Stimulated activated CD4-positive, alpha-beta T cell treated with anti-CD3 and anti-CD28 coated beads, Interleukin-2, amount 100 ng/mL, for 4 hours (primary cell): ENCODE data around the gene CFP.
"Not testable (repeated sequence)": the region's sequence is repeated elsewhere in the genome, so short reads cannot be mapped to it uniquely, and the experiment has no call there.

Experiments
- DNase-seq: peaks from one replicate; pipeline ENCODE4 v3.0.0-alpha.2; 2020; ENCODE audit warnings: low read depth

The CFP gene

DNA sequence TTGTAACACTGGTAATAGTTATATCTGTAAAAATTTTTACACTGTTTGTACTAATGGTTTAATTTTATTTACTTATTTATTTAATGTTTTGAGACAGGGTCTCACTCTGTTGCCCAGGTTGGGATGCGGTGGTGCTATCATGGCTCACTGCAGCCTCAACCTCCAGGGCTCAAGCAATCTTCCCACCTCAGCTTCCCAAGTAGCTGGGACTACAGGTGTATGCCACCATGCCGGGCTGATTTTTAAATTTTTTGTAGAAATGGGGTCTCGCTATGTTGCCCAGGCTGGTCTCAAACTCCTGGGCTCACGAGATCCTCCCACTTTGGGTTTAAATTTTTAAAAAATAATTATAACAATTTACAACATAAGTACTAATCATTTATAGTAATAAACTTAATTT lies 26.6 kb downstream of the CFP start:
- DNase-seq = not testable (repeated sequence)

GRCh38 chrX:47597222-47597621 lies 32.5 kb downstream of the CFP start:
- no peak for DNase-seq

GRCh38 chrX:47596256-47596655 lies 33.5 kb downstream of the CFP start:
- no peak for DNase-seq

- DNase-seq = no peak
Measured at GRCh38 chrX:47595716-47596251, 33.9 kb downstream of the CFP start.

- no peak for DNase-seq
Measured at GRCh38 chrX:47593522-47593921, 36.2 kb downstream of the CFP start.

GRCh38 chrX:47590984-47591383 lies 38.7 kb downstream of the CFP start:
- DNase-seq = no peak

- DNase-seq = no peak
Measured at GRCh38 chrX:47587906-47588735, 41.6 kb downstream of the CFP start.

- DNase-seq = no peak
Measured at GRCh38 chrX:47587091-47587891, 42.4 kb downstream of the CFP start.

DNA sequence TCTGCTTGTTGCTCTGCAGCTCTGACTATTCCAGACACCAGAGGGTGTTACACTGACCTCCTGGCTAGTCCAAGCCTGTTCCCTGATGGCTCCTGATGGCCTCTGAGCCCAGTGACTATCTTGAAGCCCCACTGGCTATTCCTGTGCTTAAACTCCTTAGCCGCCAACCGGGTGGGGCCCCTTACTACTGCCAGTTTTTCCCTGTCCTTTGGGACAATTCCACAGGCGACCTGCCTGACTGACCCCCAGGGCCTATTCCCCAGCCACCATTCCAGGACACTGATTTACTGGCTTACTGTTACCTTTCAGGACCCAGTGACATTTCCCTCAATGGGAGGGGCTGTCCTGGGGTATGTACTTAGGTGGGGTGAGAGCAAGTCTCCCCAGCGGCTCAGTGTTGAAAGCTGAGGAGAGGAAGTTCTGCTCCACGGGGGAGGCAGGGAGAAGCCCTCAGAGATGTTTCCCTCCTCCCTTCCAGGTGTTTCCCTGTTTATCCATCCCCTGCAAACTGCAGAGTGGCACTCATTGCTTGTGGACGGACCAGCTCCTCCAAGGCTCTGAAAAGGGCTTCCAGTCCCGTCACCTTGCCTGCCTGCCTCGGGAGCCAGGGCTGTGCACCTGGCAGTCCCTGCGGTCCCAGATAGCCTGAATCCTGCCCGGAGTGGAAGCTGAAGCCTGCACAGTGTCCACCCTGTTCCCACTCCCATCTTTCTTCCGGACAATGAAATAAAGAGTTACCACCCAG lies 43.5 kb downstream of the CFP start:
- DNase-seq = no peak

DNA sequence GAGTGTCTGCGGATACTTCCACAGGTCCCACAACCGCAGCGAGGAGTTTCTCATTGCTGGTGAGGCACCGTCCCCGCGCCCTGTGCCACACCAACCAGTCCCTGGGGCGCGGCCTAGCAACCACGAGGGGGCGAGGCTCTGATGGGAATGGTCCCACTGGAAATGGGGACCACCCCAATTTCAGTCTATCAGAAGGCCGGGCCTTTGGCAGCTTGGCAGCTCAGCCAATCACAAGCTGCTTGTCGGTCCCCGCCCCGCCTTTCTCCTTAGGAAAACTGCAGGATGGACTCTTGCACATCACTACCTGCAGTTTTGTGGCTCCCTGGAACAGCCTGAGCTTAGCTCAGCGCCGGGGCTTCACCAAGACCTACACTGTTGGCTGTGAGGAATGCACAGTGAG lies 44.5 kb downstream of the CFP start:
- no peak for DNase-seq

DNA sequence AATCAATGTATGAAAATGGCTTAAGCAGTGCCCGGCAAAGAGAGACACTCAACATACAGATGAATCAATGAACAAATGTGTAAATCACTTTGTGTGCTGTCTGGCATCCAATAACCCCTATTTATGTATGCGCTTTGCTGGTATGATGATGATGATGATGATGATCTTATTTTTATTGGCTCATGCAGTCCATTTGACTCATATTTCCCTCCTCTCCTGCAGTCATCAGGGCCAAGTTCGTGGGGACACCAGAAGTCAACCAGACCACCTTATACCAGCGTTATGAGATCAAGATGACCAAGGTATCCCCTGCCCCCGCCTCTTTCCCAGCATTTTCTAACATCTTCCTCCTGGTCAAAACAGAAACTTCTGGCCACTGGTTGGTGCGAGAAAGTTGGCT lies 45.0 kb downstream of the CFP start:
- no peak for DNase-seq

DNA sequence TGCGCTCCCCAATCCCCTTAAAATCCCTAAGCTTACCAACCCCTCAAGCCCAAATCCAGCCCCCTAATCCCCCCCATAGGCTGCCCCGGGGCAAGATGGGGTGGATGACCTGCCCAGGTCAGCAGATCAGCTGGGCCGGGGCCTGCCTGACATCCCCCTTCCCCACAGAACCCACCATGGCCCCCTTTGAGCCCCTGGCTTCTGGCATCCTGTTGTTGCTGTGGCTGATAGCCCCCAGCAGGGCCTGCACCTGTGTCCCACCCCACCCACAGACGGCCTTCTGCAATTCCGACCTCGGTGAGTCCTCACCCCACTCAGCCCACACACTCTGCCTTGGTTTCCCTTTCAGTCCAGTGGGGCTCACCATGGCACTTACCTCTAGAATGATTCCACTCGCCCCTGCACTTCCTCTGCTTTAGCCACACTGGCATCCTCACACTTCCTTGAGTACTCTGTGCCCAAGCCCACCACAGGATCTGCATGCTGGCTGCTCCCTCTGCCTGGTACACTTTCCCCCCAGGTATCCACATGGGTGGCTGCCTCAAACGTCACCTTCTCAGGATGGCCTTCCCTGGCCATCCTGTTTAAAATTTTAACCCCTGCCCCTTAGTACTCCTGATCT lies 46.4 kb downstream of the CFP start:
- DNase-seq = no peak

DNA sequence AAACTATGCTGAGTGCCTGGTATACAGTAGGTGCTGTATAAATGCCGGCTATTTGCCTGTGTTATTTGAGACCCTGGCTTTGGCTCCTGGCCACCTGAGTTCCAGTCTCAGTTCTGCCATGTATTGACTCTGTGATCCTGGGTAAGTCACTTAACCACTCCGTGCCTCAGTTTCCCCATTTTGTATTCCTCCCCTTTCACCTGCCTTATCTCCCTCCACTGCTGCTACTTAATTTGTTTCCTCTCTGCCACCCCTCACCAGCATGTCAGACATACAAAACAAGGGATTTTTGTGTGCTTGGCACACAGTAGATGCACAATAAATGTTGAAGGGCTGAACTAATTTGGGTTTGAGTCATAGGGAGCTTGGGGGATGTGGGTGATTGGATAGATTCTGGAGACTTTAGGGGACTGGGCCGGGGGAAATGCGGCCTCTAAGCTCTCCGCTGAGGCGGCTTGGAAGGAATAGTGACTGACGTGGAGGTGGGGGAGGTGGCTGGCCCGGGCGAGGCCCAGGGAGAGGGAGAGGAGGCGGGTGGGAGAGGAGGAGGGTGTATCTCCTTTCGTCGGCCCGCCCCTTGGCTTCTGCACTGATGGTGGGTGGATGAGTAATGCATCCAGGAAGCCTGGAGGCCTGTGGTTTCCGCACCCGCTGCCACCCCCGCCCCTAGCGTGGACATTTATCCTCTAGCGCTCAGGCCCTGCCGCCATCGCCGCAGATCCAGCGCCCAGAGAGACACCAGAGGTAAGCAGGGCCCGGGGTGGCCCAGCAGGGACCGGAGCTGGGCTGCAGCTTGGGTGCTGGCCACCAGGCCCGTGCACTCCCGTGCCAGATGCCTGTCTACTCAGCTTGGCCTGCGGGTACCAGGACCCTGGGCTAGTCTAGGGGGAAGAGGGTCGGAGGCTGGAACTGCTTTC lies 47.7 kb downstream of the CFP start, which contains the start of gene TIMP1:
Gene TIMP1 (plus strand): TSS at position 706 of the 917 bp plus-strand sequence. CDS start 980 bp downstream, outside the sequence.
- DNase-seq = peak; percentile 80

GRCh38 chrX:47579537-47579936 lies 50.2 kb downstream of the CFP start:
- peak; percentile 7 for DNase-seq

GRCh38 chrX:47578692-47579091 lies 51.0 kb downstream of the CFP start:
- no peak for DNase-seq

DNA sequence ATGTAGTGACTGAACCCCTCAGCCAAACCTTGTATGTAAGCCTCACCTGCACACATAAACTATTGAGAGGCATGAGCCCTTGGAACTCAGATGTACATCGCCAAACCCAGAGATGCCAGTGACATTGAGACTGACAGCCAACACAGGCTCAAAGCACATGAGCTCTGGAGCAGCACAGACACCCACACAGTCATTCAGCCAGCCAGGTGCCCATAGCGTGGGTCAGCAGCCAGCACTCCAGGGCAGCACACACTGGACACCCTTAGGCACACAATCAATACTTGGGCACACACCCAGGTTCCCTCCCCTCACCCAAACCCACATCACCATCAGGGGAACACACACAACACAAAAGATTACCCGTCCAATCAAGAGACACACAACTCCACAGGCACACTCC lies 51.8 kb downstream of the CFP start:
- no peak for DNase-seq

- no peak for DNase-seq
Measured at GRCh38 chrX:47577424-47577823, 52.3 kb downstream of the CFP start.

DNA sequence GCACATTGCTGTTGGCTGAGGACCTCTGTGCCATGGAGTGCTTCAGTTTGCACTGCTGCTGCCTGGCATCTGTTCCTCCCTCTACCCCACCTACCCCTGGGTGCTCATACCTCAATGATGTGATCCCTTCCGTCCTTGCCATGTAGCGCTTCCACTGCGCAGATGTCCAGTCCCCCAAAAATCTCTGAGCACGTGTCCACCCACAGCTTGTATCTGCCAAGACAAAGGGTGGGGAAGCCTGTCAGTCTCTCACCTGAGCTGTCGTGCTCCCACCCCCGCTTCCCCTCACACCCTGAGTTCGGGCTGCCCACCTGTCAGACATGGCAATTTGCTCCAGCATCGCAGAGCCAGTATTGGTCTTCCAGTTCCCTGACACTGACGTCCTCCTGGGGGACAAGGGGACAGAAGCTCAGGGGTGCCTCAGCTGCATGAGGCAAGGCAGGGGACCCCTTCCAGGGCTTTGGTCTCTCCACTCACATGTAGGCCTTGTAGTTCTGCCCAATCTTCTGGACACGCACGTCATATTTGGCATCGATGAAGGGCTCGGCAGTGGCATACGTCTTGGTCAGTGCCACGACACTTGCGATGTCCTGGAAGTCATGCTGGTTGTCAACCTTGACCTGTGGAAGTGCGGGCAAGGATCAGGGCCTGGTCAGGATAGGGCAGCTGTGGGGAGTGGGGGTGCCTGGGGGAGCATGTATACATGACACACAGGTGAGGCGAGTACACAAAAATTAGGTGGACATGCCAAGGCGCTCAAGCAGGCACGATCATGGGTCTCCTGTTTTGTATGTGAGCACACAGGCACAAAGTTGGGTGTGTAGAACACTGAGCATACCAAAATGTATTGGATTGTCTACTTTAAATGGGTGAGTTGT lies 53.5 kb downstream of the CFP start:
- DNase-seq = no peak

DNA sequence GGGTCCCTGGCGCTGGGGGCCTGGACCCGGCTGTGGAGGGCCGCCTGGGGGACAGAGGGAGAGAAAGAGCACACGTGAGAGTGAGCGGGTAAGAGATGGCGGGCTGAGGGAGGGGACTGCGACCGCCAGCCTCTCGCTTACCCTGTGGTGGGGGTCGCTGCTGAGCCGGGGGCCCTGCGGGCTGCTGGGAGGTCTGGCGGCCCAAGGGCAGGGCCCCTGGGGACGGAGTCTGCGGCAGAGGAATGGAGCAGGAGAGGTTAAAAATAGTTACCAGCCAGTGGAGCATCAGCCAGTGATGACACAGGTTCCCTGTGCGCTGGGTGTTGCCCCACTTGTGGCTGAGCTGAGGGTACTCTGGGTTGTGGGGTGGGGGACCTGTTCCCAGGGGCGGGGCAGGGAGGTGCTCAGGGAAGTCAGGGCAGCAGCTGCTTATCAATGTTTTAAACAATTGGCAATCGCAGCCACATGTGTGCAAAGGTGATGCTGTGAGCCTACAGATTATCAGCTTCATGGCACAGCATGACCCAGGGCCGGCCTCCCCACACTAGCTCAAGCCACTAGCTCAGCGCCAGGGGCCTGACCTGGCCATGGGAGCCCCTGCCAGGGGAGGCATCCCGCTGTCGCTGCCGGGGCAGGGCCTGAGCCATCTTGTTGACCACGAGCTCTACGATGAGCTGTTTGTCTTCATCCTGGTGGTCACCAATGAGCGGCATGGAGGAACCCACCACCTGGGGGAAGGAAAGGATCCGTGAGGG lies 55.0 kb downstream of the CFP start:
- DNase-seq = no peak
